ENCODE results near the gene RUNX2. TPM values are rescaled to one million over a fixed set of nuclear protein-coding genes. Genes with fewer than 3 reads are reported as not detected.

Gene RUNX2
- total RNA-seq, 4 donors from 2014 or later = 1.00 to 8.1 (median 3.6) TPM

GRCh38 chr6:45586216-45587171 is 258.4 kb downstream of the RUNX2 start:
- H3K27ac ChIP-seq = peak overlapping the region in 1 of 4 donors; percentile 15
- WGBS, 2 donors (ENCODE audit: low coverage in 1 of 2) = 66 to 71% methylated on average over 4 to 13 of the region's 13 CpGs
- in situ Hi-C loops (cut with MboI; ENCODE audit: low pct_ligation_motif_present in 1 of 4, low pct_unique_long_range_greater_than_20kb in 1 of 4, low sequenced_read_pairs in 3 of 4) = no loop called here
- H3K4me1 ChIP-seq = peaks cover 0 to 16% (median 2%) of the 10 kb centered on the region in 4 donors
- no peaks in the 10 kb centered on the region for H3K36me3 ChIP-seq
- TF ChIP-seq POLR2A (IDR thresholded peaks at IDR 0.05) (no peak), POLR2AphosphoS5 (IDR thresholded peaks at IDR 0.05) (no peak), EP300 (IDR thresholded peaks at IDR 0.05; ENCODE audit: low read depth) (no peak), CTCF (IDR thresholded peaks at IDR 0.05) (no peak)
- H3K4me3 ChIP-seq = no peak overlapping the region
- DNase-seq = no peak
- no peaks in the 10 kb centered on the region for H3K27me3 ChIP-seq
- H3K9me3 ChIP-seq = no peaks in the 10 kb centered on the region
- intact Hi-C loops (cut with DNase I; ENCODE audit: low total_unique reads) = no loop called here

GRCh38 chr6:45587229-45588060 is 259.3 kb downstream of the RUNX2 start:
- Histone ChIP-seq H3K27ac (no peak overlapping the region), H3K36me3 (no peaks in the 10 kb centered on the region), H3K27me3 (no peaks in the 10 kb centered on the region), H3K9me3 (no peaks in the 10 kb centered on the region), H3K4me1 (peaks cover 0 to 16% (median 2%) of the 10 kb centered on the region in 4 donors), H3K4me3 (no peak overlapping the region)
- in situ Hi-C loops (cut with MboI; ENCODE audit: low pct_ligation_motif_present in 1 of 4, low pct_unique_long_range_greater_than_20kb in 1 of 4, low sequenced_read_pairs in 3 of 4) (no loop called here), intact Hi-C loops (cut with DNase I; ENCODE audit: low total_unique reads) (no loop called here)
- 74 to 85% methylated on average over 2 to 5 of the region's 5 CpGs for WGBS, 2 donors (ENCODE audit: low coverage in 1 of 2)
- no peak for TF ChIP-seq CTCF (IDR thresholded peaks at IDR 0.05)
- no peak for TF ChIP-seq POLR2AphosphoS5 (IDR thresholded peaks at IDR 0.05)
- no peak for TF ChIP-seq EP300 (IDR thresholded peaks at IDR 0.05; ENCODE audit: low read depth)
- TF ChIP-seq POLR2A (IDR thresholded peaks at IDR 0.05) = no peak
- peak; percentile 26 for DNase-seq

GRCh38 chr6:45589367-45589766 is 261.2 kb downstream of the RUNX2 start:
- Histone ChIP-seq H3K27ac (peak overlapping the region in 2 of 4 donors; percentile 37 to 75), H3K36me3 (no peaks in the 10 kb centered on the region), H3K4me3 (no peak overlapping the region), H3K4me1 (peaks cover 0 to 16% (median 2%) of the 10 kb centered on the region in 4 donors), H3K9me3 (no peaks in the 10 kb centered on the region), H3K27me3 (no peaks in the 10 kb centered on the region)
- no peak for DNase-seq
- no peak for TF ChIP-seq POLR2AphosphoS5 (IDR thresholded peaks at IDR 0.05)
- TF ChIP-seq POLR2A (IDR thresholded peaks at IDR 0.05) = no peak
- no peak for TF ChIP-seq CTCF (IDR thresholded peaks at IDR 0.05)
- TF ChIP-seq EP300 (IDR thresholded peaks at IDR 0.05; ENCODE audit: low read depth) = no peak
- intact Hi-C loops (cut with DNase I; ENCODE audit: low total_unique reads) = no loop called here
- in situ Hi-C loops (cut with MboI; ENCODE audit: low pct_ligation_motif_present in 1 of 4, low pct_unique_long_range_greater_than_20kb in 1 of 4, low sequenced_read_pairs in 3 of 4) = no loop called here
- WGBS, 2 donors (ENCODE audit: low coverage in 1 of 2) = 93 to 100% methylated on average over 2 to 3 of the region's 3 CpGs

- in situ Hi-C loops (cut with MboI; ENCODE audit: low pct_ligation_motif_present in 1 of 4, low pct_unique_long_range_greater_than_20kb in 1 of 4, low sequenced_read_pairs in 3 of 4) = no loop called here
- peak overlapping the region; percentile 37 to 75 (median 68) for H3K27ac ChIP-seq
- no peak for DNase-seq
Measured at GRCh38 chr6:45590226-45590625, 262.1 kb downstream of the RUNX2 start.

More at GRCh38 chr6:45590226-45590625, 262.1 kb downstream of the RUNX2 start:
- TF ChIP-seq POLR2AphosphoS5 (IDR thresholded peaks at IDR 0.05) = peak; percentile 72 to 85 (median 84)
- no peak for TF ChIP-seq EP300 (IDR thresholded peaks at IDR 0.05; ENCODE audit: low read depth)
- Histone ChIP-seq H3K4me1 (peaks cover 0 to 16% (median 2%) of the 10 kb centered on the region in 4 donors), H3K36me3 (no peaks in the 10 kb centered on the region), H3K9me3 (no peaks in the 10 kb centered on the region), H3K27me3 (no peaks in the 10 kb centered on the region), H3K4me3 (no peak overlapping the region)
- intact Hi-C loops (cut with DNase I; ENCODE audit: low total_unique reads) = no loop called here
- 33 to 56% methylated on average over 4 of the region's 4 CpGs for WGBS, 2 donors (ENCODE audit: low coverage in 1 of 2)
